ENCODE data around the gene SLC25A10. TPM values are rescaled to one million over a fixed set of nuclear protein-coding genes. Genes with fewer than 3 reads are reported as not detected.
A peak's percentile ranks its signal among the peaks of the same experiment; 100 is the strongest.
"Not testable (repeated sequence)": the region's sequence is repeated elsewhere in the genome, so short reads cannot be mapped to it uniquely, and the experiment has no call there.

The SLC25A10 gene
- total and polyA plus RNA-seq, 10 of the 15 experiments (the other 5 are each of a cell fraction or from before 2014, with no cell fraction given), result 0.11 to 72.7 (median 22.3) TPM

GRCh38 chr17:81673561-81674258, 38.4 kb upstream of the SLC25A10 start (continued):
- no peak for TF ChIP-seq E4F1 (IDR thresholded peaks at IDR 0.05; ENCODE audit: borderline replicate concordance, partially characterized antibody)
- no peak for TF ChIP-seq DPF2 (IDR thresholded peaks at IDR 0.05)
- TF ChIP-seq TCF7 (IDR thresholded peaks at IDR 0.05; ENCODE audit: borderline replicate concordance), result no peak
- TF ChIP-seq ZBED1 (IDR thresholded peaks at IDR 0.05; ENCODE audit: borderline replicate concordance), result no peak

GRCh38 chr17:81675515-81676221, 36.4 kb upstream of the SLC25A10 start:
- CTCF ChIA-PET, result interaction anchor here (0.6 to 2.2 kb wide), 5 partner anchors 8 to 76 kb away, joined by 3 to 6 read pairs (median 5); partner anchors contain the start of genes ARL16, HGS and MRPL12
- H3K4me1 ChIP-seq (ENCODE audit: control insufficient read depth, insufficient read depth, low read length); H3K4me2 ChIP-seq (ENCODE audit: control insufficient read depth, insufficient read depth); H3K79me2 ChIP-seq (ENCODE audit: control insufficient read depth, insufficient read depth, low read length); H3K4me3 ChIP-seq; H4K20me1 ChIP-seq (ENCODE audit: control insufficient read depth, insufficient read depth); H3K27ac ChIP-seq (ENCODE audit: control insufficient read depth, insufficient read depth); in situ Hi-C loops (cut with MboI); BruUV-seq (replicated peaks); POLR2A ChIA-PET; H3K27me3 ChIP-seq (replicated peaks in 1 of 2; ENCODE audit: control insufficient read depth in 2 of 2, insufficient read depth in 2 of 2, low read length in 1 of 2); DNase-seq (ENCODE audit: low read depth, low spot score); intact Hi-C loops (cut with micrococcal nuclease; ENCODE audit: unreplicated experiment); H2AFZ ChIP-seq (ENCODE audit: control insufficient read depth, low read depth, low read length); H3K9ac ChIP-seq (ENCODE audit: control insufficient read depth, insufficient read depth, low read length); H3K9me3 ChIP-seq (replicated peaks; ENCODE audit: control insufficient read depth, insufficient read depth, low read length): not testable (repeated sequence)
- SMC1A ChIA-PET (ENCODE audit: uncharacterized antibody, unreplicated experiment), result interaction anchor here (0.8 kb wide), 1 partner anchor 29 kb away, joined by 3 read pairs; no protein-coding TSS in a partner anchor
- H3K36me3 ChIP-seq (ENCODE audit: control insufficient read depth in 2 of 2, insufficient read depth in 2 of 2, low read length in 1 of 2), result peaks cover 7 to 22% of the 10 kb centered on the region in 2 experiments
- ATAC-seq (peak; percentile 42; the same call in 1 of the 3 replicates), FAIRE-seq (peak; percentile 88)
- peak; percentile 27 to 44 (median 27); a peak in 4 of 6 replicates for TF ChIP-seq CTCF (IDR thresholded peaks at IDR 0.05 in 2 of 3, conservative IDR thresholded peaks at IDR 0.05 in 1 of 3; ENCODE audit: control insufficient read depth in 2 of 3, extremely low read depth in 1 of 3, insufficient read depth in 1 of 3, low read depth in 3 of 3, low read length in 3 of 3)
- 0 out of 2 replicates have a peak, but pooled peaks have one; percentile 5 for TF ChIP-seq RAD21 (IDR thresholded peaks at IDR 0.05; ENCODE audit: insufficient read depth, low read depth, low read length)
- RAD21 ChIA-PET (ENCODE audit: unreplicated experiment), result interaction anchor here (1.4 kb wide), 1 partner anchor 28 kb away, joined by 3 read pairs; the partner anchor contains the start of gene MRPL12
- 31% methylated on average over 16 of the region's 18 CpGs for WGBS (ENCODE audit: insufficient coverage, insufficient replicate concordance, low lambda C conversion rate, missing lambda C conversion rate)

Measured in GM12878 (cell line).